Measurements from ENCODE around the gene MANSC4.

Gene MANSC4

GRCh38 chr12:27821259-27821973, 41.4 kb upstream of the MANSC4 start:
- peak; percentile 62 for TF ChIP-seq CTCF (IDR thresholded peaks at IDR 0.05; ENCODE audit: low read depth, low read length)
- H3K4me3 ChIP-seq (ENCODE audit: low read depth, low read length), result no peak overlapping the region

GRCh38 chr12:27820564-27820963, 40.5 kb upstream of the MANSC4 start:
- TF ChIP-seq CTCF (IDR thresholded peaks at IDR 0.05; ENCODE audit: low read depth, low read length), result no peak
- H3K4me3 ChIP-seq (ENCODE audit: low read depth, low read length), result no peak overlapping the region

GRCh38 chr12:27818401-27818918, 38.4 kb upstream of the MANSC4 start:
- H3K4me3 ChIP-seq (ENCODE audit: low read depth, low read length), result no peak overlapping the region
- TF ChIP-seq CTCF (IDR thresholded peaks at IDR 0.05; ENCODE audit: low read depth, low read length), result no peak

- TF ChIP-seq CTCF (IDR thresholded peaks at IDR 0.05; ENCODE audit: low read depth, low read length), result no peak
- no peak overlapping the region for H3K4me3 ChIP-seq (ENCODE audit: low read depth, low read length)
Observed at GRCh38 chr12:27817766-27818165, 37.7 kb upstream of the MANSC4 start.

GRCh38 chr12:27814851-27815591, 35.0 kb upstream of the MANSC4 start:
- H3K4me3 ChIP-seq (ENCODE audit: low read depth, low read length), result no peak overlapping the region
- no peak for TF ChIP-seq CTCF (IDR thresholded peaks at IDR 0.05; ENCODE audit: low read depth, low read length)

- no peak overlapping the region for H3K4me3 ChIP-seq (ENCODE audit: low read depth, low read length)
- no peak for TF ChIP-seq CTCF (IDR thresholded peaks at IDR 0.05; ENCODE audit: low read depth, low read length)
Observed at GRCh38 chr12:27814411-27814810, 34.4 kb upstream of the MANSC4 start.

- H3K4me3 ChIP-seq (ENCODE audit: low read depth, low read length), result no peak overlapping the region
- TF ChIP-seq CTCF (IDR thresholded peaks at IDR 0.05; ENCODE audit: low read depth, low read length), result no peak
Observed at GRCh38 chr12:27812502-27812901, 32.5 kb upstream of the MANSC4 start.
